Measurements from ENCODE around the gene BARHL2.

Gene BARHL2

DNA sequence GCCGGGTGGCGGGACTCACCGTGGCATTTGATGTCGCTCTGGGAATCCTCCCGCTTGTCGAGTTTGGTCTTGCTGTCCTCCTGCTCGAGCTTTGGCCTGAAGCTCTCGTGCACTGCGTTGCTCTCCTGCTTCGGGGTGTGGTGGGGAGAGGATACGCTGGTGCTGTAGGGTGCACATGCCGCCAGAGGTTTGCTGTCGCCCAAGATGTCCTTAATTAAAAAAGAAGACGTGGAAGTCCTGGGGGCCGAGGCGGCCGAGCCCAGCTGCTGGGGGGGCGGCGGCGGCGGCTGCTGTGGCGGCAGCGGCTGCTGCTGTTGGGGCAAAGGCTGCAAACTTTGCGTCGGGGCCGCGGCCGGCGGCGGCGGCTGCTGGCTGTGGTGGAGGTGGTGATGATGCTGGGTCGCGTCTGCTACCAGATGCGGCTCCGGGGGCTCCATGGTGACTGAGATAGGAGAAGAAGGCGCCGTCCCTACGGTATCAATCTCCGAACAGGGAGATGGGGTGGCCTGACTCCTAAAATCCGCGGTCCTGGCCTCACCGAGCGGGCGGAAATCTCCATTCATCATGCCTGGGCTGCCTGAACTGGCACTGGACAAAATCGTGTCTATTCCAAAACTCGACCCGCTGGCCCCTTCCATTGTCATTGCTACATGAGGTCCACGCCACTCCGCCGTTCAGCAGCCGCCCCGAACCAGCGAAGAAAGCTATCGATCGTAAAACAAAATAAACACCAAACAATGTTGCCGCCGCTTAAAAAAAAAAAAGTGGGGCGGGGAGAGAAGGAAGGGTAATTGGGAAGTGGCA lies at the start of gene BARHL2:
Gene BARHL2, minus strand, starts transcription at position 751 of the 804 bp plus-strand sequence. Its CDS starts 107 bp downstream, at position 644.
- no peak for DNase-seq (ENCODE audit: low read depth in 2 of 2, low spot score in 1 of 2)

DNA sequence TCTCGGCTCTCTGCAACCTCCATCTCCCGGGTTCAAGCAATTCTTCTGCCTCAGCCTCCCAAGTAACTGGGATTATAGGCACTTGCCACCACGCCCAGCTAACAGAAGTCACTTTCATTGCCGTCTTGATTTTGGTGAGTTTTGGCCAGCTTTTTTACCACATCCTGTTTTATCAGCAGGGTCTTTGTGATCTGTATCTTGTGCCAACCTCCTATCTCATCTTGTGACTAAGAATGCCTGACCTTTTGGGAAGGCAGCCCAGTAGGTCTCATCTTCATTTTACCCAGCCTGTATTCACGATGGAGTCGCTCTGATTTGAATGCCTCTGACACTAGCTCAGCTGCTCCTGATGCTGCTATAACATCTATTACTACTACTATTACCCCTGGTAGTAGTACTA lies 46.8 kb upstream of the BARHL2 start:
- no peak for DNase-seq (ENCODE audit: low read depth in 2 of 2, low spot score in 1 of 2)

DNA sequence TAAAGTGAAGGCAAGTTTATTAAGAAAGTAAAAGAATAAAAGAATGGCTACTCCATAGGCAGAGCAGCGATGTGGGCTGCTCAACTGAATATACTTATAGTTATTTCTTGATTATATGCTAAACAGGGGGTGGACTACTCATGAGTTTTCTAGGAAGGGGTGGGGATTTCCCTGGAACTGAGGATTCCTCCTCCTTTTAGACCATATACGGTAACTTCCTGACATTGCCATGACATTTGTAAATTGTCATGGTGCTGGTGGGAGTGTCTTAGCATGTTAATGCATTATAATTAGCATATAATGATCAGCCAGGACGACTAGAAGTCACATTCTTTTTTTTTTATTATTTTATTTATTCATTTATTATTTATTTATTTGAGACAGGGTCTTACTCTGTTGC lies 46.4 kb upstream of the BARHL2 start:
- DNase-seq (ENCODE audit: low read depth in 2 of 2, low spot score in 1 of 2): no peak

GRCh38 chr1:90761781-90762589 lies 44.9 kb upstream of the BARHL2 start:
- no peak for DNase-seq (ENCODE audit: low read depth in 2 of 2, low spot score in 1 of 2)

GRCh38 chr1:90761156-90761555 lies 44.1 kb upstream of the BARHL2 start:
- DNase-seq (ENCODE audit: low read depth in 2 of 2, low spot score in 1 of 2): no peak

- no peak for DNase-seq (ENCODE audit: low read depth in 2 of 2, low spot score in 1 of 2)
These were observed 36.5 kb upstream of the BARHL2 start for GRCh38 chr1:90753556-90753955.

- DNase-seq (ENCODE audit: low read depth in 2 of 2, low spot score in 1 of 2): no peak
These were observed 31.6 kb upstream of the BARHL2 start for GRCh38 chr1:90748668-90749067.

GRCh38 chr1:90746857-90747256 lies 29.8 kb upstream of the BARHL2 start:
- DNase-seq (ENCODE audit: low read depth in 2 of 2, low spot score in 1 of 2): no peak

- DNase-seq (ENCODE audit: low read depth in 2 of 2, low spot score in 1 of 2): no peak
These were observed 28.9 kb upstream of the BARHL2 start for GRCh38 chr1:90745972-90746371.

GRCh38 chr1:90732136-90732535 lies 15.0 kb upstream of the BARHL2 start:
- no peak for DNase-seq (ENCODE audit: low read depth in 2 of 2, low spot score in 1 of 2)

- no peak for DNase-seq (ENCODE audit: low read depth in 2 of 2, low spot score in 1 of 2)
These were observed 14.4 kb upstream of the BARHL2 start for GRCh38 chr1:90731382-90732050.

- no peak for DNase-seq (ENCODE audit: low read depth in 2 of 2, low spot score in 1 of 2)
These were observed 13.3 kb upstream of the BARHL2 start for GRCh38 chr1:90730243-90731022.

GRCh38 chr1:90729504-90730242 lies 12.6 kb upstream of the BARHL2 start:
- no peak for DNase-seq (ENCODE audit: low read depth in 2 of 2, low spot score in 1 of 2)

DNA sequence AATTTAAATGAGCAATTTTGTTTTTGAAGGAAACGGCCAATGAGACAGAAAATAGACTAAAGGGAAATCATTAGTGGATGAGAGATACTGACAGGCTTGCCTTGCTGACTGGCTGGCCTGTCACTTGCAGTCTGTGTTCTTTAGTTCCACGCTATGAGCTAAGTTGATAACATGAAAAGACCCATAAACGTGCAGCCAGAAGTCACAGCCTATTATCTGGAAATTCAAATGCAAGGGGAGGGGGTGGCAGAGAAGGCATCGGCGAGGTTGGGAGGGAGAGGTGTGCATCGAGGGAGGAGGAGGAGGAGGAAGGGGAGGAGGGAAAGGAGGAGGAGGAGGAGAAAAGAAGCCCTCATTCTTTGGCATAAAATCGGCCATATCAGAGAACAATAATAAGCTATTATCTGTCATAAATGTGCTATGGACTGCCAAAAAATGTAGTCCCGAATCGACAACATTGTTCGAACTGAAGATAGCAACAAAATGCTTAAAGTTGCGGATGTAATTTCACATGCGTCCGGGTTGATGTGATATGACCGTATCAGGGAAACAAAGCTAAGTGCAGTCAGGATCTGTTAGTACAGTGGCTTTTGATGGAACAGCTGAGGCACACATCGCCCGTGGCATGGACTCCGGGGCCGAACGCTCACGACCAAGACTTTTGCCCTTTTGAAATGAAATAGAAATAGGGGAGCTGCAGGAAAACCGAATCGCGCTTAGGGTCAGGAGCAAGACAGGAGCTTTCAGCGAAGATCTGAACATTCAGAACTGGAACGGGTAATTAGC lies 11.6 kb upstream of the BARHL2 start:
- no peak for DNase-seq (ENCODE audit: low read depth in 2 of 2, low spot score in 1 of 2)

GRCh38 chr1:90727917-90728501 lies 10.9 kb upstream of the BARHL2 start:
- DNase-seq (ENCODE audit: low read depth in 2 of 2, low spot score in 1 of 2): no peak

DNA sequence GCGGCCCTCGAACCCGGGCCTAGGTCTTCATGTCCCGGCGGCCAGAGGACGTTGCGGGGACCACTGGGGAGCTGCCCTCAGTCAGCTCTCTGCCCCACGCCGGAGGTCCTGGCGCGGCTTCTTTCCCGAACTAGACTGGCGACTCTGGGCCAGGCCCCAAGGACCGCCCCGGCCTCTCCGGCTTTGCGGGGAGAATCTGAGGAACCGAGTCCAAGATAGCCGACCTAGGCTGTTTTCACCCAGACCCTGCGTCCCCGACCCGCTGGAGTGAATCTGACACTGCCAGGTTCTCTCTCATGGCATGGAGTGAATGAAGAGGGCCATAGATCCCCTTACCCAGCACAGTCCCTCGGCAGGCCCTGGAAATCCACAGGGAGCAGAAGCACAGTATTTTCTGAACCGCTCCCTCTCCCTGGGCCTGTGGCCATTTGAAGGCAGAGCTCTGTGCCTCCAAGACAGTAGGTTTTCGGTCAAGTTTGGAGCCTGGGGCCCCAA lies 9.9 kb upstream of the BARHL2 start:
- no peak for DNase-seq (ENCODE audit: low read depth in 2 of 2, low spot score in 1 of 2)

GRCh38 chr1:90726425-90726985 lies 9.4 kb upstream of the BARHL2 start:
- DNase-seq (ENCODE audit: low read depth in 2 of 2, low spot score in 1 of 2): no peak

DNA sequence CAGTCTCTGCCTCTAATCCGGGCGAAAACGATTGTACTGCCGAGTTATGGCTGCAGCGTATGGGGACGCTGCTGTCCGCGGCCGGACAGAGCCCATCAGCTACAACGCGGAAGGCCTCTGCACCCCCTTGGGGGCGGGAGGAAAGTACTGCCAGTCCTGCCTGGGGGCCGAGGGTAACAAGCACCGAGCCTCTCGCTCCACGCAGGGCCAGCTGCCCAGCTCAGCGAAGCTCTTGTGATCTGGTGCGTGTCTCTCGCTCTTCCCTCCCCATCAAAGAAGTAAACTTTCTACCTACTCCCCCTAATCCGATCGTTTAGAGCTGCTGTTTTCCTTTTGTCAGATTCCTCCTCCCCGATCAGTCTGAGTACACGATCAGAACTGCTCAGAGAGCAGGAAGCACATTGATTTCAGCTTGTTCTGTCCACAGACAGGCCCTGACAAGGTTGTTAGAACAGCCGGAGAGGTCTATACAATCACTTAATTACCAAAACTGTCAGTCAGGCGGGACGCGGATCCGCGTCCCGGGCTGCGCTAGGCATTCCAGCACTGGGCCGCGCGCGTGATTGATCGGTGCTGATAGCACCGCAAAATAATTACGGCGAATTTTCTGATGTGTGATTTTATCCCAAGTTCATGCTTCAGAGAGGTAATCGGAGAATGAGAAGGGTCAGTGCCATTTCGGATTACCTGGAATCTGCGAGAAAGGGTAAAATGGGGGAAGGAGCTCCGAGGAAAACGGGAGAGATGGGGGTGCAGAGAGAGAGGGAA lies 8.7 kb upstream of the BARHL2 start:
- DNase-seq (ENCODE audit: low read depth in 2 of 2, low spot score in 1 of 2): no peak
